RWPE2 (cell line): ENCODE data around the gene SLC7A4.

ENCODE experiments used
- ATAC-seq: fragments of 200-7000 bp; cut with Tn5 transposase; 3 replicates; pipeline ENCODE4 v1.9.1; 2021; ENCODE audit warnings: low read depth
- DNase-seq: peaks from one replicate; pipeline ENCODE4 v3.0.0-alpha.2; 2020; ENCODE audit warnings: low spot score
- H3K27ac ChIP-seq: fragments of 450-650 bp; 2 replicates; pipeline ENCODE4 v1.5.1; 2017; ENCODE audit warnings: mild to moderate bottlenecking; ENCODE audit not compliant: poor library complexity, severe bottlenecking
- H3K27me3 ChIP-seq: fragments of 250-450 bp; sonication (Bioruptor Pico); 2 replicates; pipeline ENCODE4 v1.5.1; 2021; ENCODE audit warnings: mild to moderate bottlenecking, moderate library complexity; ENCODE audit not compliant: insufficient read depth, poor library complexity, severe bottlenecking
- H3K36me3 ChIP-seq: fragments of 250-450 bp; sonication (Bioruptor Pico); 2 replicates; pipeline ENCODE4 v1.5.1; 2020; ENCODE audit warnings: low read depth, mild to moderate bottlenecking, moderate library complexity
- H3K4me1 ChIP-seq: fragments of 250-450 bp; sonication (Bioruptor Pico); 2 replicates; pipeline ENCODE4 v1.5.1; 2021; ENCODE audit warnings: mild to moderate bottlenecking, moderate library complexity; ENCODE audit not compliant: insufficient read depth, poor library complexity, severe bottlenecking
- H3K4me3 ChIP-seq: fragments of 250-450 bp; sonication (Bioruptor Pico); 2 replicates; pipeline ENCODE4 v1.5.1; 2021; ENCODE audit warnings: mild to moderate bottlenecking, moderate library complexity; ENCODE audit not compliant: severe bottlenecking
- H3K9me3 ChIP-seq: fragments of 250-450 bp; sonication (Bioruptor Pico); 2 replicates; pipeline ENCODE4 v1.5.1; 2021; ENCODE audit warnings: mild to moderate bottlenecking, moderate library complexity; ENCODE audit not compliant: severe bottlenecking
- CTCF ChIP-seq: fragments of 450-650 bp; IDR thresholded peaks from one replicate; pipeline ENCODE4 v1.5.1; 2017; ENCODE audit warnings: mild to moderate bottlenecking, moderate library complexity; ENCODE audit not compliant: poor library complexity, severe bottlenecking

Gene SLC7A4

GRCh38 chr22:21034989-21035388, 2.6 kb upstream of the SLC7A4 start:
- Histone ChIP-seq H3K9me3 (peaks cover 2% of the 10 kb centered on the region), H3K27me3 (no peaks in the 10 kb centered on the region), H3K4me3 (no peak overlapping the region), H3K4me1 (peaks cover 11% of the 10 kb centered on the region), H3K27ac (no peak overlapping the region), H3K36me3 (no peaks in the 10 kb centered on the region)
- TF ChIP-seq CTCF = no peak
- DNase-seq = no peak
- no peak for ATAC-seq

- no peaks in the 10 kb centered on the region for H3K36me3 ChIP-seq
- no peak overlapping the region for H3K4me3 ChIP-seq
- no peak for TF ChIP-seq CTCF
- no peaks in the 10 kb centered on the region for H3K9me3 ChIP-seq
- peaks cover 11% of the 10 kb centered on the region for H3K4me1 ChIP-seq
- no peak overlapping the region for H3K27ac ChIP-seq
- DNase-seq (no peak), ATAC-seq (no peak)
- H3K27me3 ChIP-seq = no peaks in the 10 kb centered on the region
Measured at GRCh38 chr22:21033895-21034294, 1.5 kb upstream of the SLC7A4 start.

- H3K27me3 ChIP-seq = no peaks in the 10 kb centered on the region
- no peak overlapping the region for H3K27ac ChIP-seq
- H3K36me3 ChIP-seq = no peaks in the 10 kb centered on the region
- DNase-seq (no peak), ATAC-seq (no peak)
- no peak overlapping the region for H3K4me3 ChIP-seq
- peaks cover 7% of the 10 kb centered on the region for H3K4me1 ChIP-seq
- no peaks in the 10 kb centered on the region for H3K9me3 ChIP-seq
- TF ChIP-seq CTCF = no peak
Measured at GRCh38 chr22:21032868-21033688, 717 bp upstream of the SLC7A4 start.

GRCh38 chr22:21031545-21032036, 770 bp downstream of the SLC7A4 start:
- H3K9me3 ChIP-seq = no peaks in the 10 kb centered on the region
- no peak for TF ChIP-seq CTCF
- H3K27ac ChIP-seq = no peak overlapping the region
- no peak overlapping the region for H3K4me3 ChIP-seq
- peaks cover 13% of the 10 kb centered on the region for H3K4me1 ChIP-seq
- H3K36me3 ChIP-seq = no peaks in the 10 kb centered on the region
- no peak for ATAC-seq
- no peak for DNase-seq
- no peaks in the 10 kb centered on the region for H3K27me3 ChIP-seq
